Parathyroid adenoma (tissue), 2 donors: ENCODE data around the gene ABCF1.

Experiments
- H2AFZ ChIP-seq: fragments of 300-600 bp; sonication (generic); one replicate; pipeline ENCODE4 v1.7.0; 2017; ENCODE audit warnings: antibody characterized with exemption, mild to moderate bottlenecking
- H3K27ac ChIP-seq: fragments of 300-600 bp; sonication (generic); one replicate; pipeline ENCODE4 v1.7.0; 2017
- H3K27me3 ChIP-seq: fragments of 300-600 bp; sonication (generic); one replicate; pipeline ENCODE4 v1.7.0; 2017; ENCODE audit warnings: low read length; ENCODE audit not compliant: control insufficient read depth, insufficient read depth
- H3K36me3 ChIP-seq: fragments of 300-600 bp; sonication (generic); one replicate; pipeline ENCODE4 v1.7.0; 2017; ENCODE audit warnings: low read length; ENCODE audit not compliant: control insufficient read depth, insufficient read depth
- H3K4me1 ChIP-seq: fragments of 300-600 bp; sonication (generic); one replicate; pipeline ENCODE4 v1.7.0; 2017; ENCODE audit warnings: control low read depth
- H3K4me2 ChIP-seq: fragments of 300-600 bp; sonication (generic); one replicate; pipeline ENCODE4 v1.7.0; 2017; ENCODE audit warnings: low read length
- H3K4me3 ChIP-seq: fragments of 300-600 bp; sonication (generic); one replicate; pipeline ENCODE4 v1.7.0; 2017; ENCODE audit warnings: low read depth, low read length
- H3K79me2 ChIP-seq: fragments of 300-600 bp; sonication (generic); one replicate; pipeline ENCODE4 v1.7.0; 2017; ENCODE audit warnings: control low read depth
- H3K9ac ChIP-seq: fragments of 300-600 bp; sonication (generic); one replicate; pipeline ENCODE4 v1.7.0; 2017; ENCODE audit warnings: mild to moderate bottlenecking
- H3K9me3 ChIP-seq: fragments of 300-600 bp; sonication (generic); one replicate; pipeline ENCODE4 v1.7.0; 2017; ENCODE audit warnings: low read length; ENCODE audit not compliant: control insufficient read depth
- CTCF ChIP-seq: fragments of 300-600 bp; sonication (generic); IDR thresholded peaks from one replicate; pipeline ENCODE4 v1.7.0; 2017; ENCODE audit warnings: antibody characterized with exemption, mild to moderate bottlenecking
- donor health status: primary hyperparathyroidism.

Gene ABCF1

DNA sequence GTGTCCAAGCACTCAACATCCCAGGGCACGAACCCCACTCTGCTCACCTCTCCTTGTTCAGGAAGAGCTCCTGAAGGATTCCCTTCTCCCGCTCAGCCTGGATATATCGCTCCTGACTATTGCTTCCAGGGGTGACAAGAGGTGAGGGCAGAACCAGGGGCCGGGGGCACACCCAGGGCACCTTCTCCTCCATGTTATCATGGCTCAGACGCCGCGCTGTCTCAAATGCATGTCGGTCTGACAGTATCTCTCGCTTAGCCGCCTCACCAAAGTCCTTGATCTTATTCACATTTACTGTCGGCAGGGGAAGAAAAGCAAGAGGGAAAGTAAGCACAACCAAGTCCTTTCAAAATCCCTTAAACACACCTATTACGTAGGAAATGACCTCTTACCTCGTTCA is 32.7 kb downstream of the ABCF1 start:
- H3K4me1 ChIP-seq, result no peaks in the 10 kb centered on the region
- H3K36me3 ChIP-seq, result no peaks in the 10 kb centered on the region
- peaks cover 5% of the 10 kb centered on the region for H3K79me2 ChIP-seq
- H2AFZ ChIP-seq, result no peak overlapping the region
- no peak overlapping the region for H3K9ac ChIP-seq
- H3K27me3 ChIP-seq, result no peaks in the 10 kb centered on the region
- H3K4me3 ChIP-seq, result no peak overlapping the region
- H3K9me3 ChIP-seq, result no peaks in the 10 kb centered on the region
- no peak for TF ChIP-seq CTCF
- H3K4me2 ChIP-seq, result no peak overlapping the region
- no peak overlapping the region for H3K27ac ChIP-seq

GRCh38 chr6:30610065-30610464 is 38.8 kb downstream of the ABCF1 start:
- Histone ChIP-seq H3K36me3 (peaks cover under 1% of the 10 kb centered on the region), H3K27me3 (no peaks in the 10 kb centered on the region), H3K79me2 (peaks cover 17% of the 10 kb centered on the region), H3K27ac (no peak overlapping the region), H3K4me1 (peaks cover 31% of the 10 kb centered on the region), H3K4me2 (no peak overlapping the region), H3K4me3 (no peak overlapping the region), H3K9me3 (no peaks in the 10 kb centered on the region), H3K9ac (no peak overlapping the region), H2AFZ (no peak overlapping the region)
- TF ChIP-seq CTCF, result no peak

GRCh38 chr6:30611150-30611855 is 40.1 kb downstream of the ABCF1 start:
- peaks cover 31% of the 10 kb centered on the region for H3K4me1 ChIP-seq
- H3K9me3 ChIP-seq, result no peaks in the 10 kb centered on the region
- H2AFZ ChIP-seq, result no peak overlapping the region
- TF ChIP-seq CTCF, result no peak
- H3K27ac ChIP-seq, result no peak overlapping the region
- H3K9ac ChIP-seq, result no peak overlapping the region
- no peaks in the 10 kb centered on the region for H3K27me3 ChIP-seq
- H3K36me3 ChIP-seq, result peaks cover 8% of the 10 kb centered on the region
- no peak overlapping the region for H3K4me2 ChIP-seq
- H3K4me3 ChIP-seq, result no peak overlapping the region
- H3K79me2 ChIP-seq, result peaks cover 26% of the 10 kb centered on the region

GRCh38 chr6:30611856-30612194 is 40.6 kb downstream of the ABCF1 start:
- H3K4me2 ChIP-seq, result no peak overlapping the region
- peaks cover 31% of the 10 kb centered on the region for H3K4me1 ChIP-seq
- H3K27ac ChIP-seq, result no peak overlapping the region
- H3K36me3 ChIP-seq, result peaks cover 14% of the 10 kb centered on the region
- H3K79me2 ChIP-seq, result peaks cover 31% of the 10 kb centered on the region
- no peaks in the 10 kb centered on the region for H3K9me3 ChIP-seq
- no peak for TF ChIP-seq CTCF
- H3K4me3 ChIP-seq, result no peak overlapping the region
- no peak overlapping the region for H3K9ac ChIP-seq
- no peak overlapping the region for H2AFZ ChIP-seq
- H3K27me3 ChIP-seq, result no peaks in the 10 kb centered on the region

- Histone ChIP-seq H3K4me2 (peak overlapping the region; percentile 70), H2AFZ (no peak overlapping the region), H3K79me2 (peaks cover 34% of the 10 kb centered on the region), H3K36me3 (peaks cover 15% of the 10 kb centered on the region), H3K4me3 (no peak overlapping the region), H3K27me3 (no peaks in the 10 kb centered on the region), H3K9me3 (no peaks in the 10 kb centered on the region), H3K27ac (no peak overlapping the region), H3K9ac (no peak overlapping the region), H3K4me1 (peaks cover 31% of the 10 kb centered on the region)
- TF ChIP-seq CTCF, result peak; percentile 50
Measured at GRCh38 chr6:30612213-30612612, 41.0 kb downstream of the ABCF1 start.
